Measurements from ENCODE around the gene ABHD16B. TPM values are rescaled to one million over a fixed set of nuclear protein-coding genes. Genes with fewer than 3 reads are reported as not detected.

Gene ABHD16B
- polyA plus RNA-seq, 1 donor (not counting 4 experiments of a cell fraction or from before 2014, with no cell fraction given) = not detected

DNA sequence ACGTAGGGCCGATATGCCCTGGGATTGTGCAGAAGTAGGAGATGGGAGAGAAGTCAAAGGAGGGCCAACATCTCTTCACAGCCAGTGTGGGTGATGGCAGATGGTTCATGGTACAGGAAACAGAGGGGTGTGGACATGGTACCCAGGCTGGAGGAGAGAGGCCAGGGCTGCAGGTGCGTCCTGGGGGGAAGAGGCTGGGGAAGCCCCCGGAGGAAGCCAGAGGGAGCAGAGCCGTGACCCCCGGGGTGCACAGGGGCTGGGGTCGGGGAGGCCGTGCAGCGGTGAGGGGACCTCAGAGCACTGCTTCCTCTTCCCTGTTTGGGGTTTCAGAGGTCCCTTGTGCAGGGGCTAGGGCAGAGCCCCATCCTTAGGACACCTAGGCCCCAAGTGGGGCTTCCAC, 19.0 kb upstream of the ABHD16B start:
- Histone ChIP-seq H3K4me1 (ENCODE audit: control insufficient read depth, extremely low read depth, insufficient read depth, low read length) (peaks cover 5% of the 10 kb centered on the region), H3K4me3 (ENCODE audit: control insufficient read depth in 2 of 3, extremely low read depth in 1 of 3, insufficient read depth in 2 of 3, low read depth in 1 of 3, low read length in 3 of 3) (no peak overlapping the region), H2AFZ (ENCODE audit: control insufficient read depth, low read length) (no peak overlapping the region), H3K79me2 (ENCODE audit: control insufficient read depth, insufficient read depth, low read length) (no peaks in the 10 kb centered on the region), H3K9me1 (ENCODE audit: control insufficient read depth, extremely low read depth, insufficient read depth, low read length) (no peaks in the 10 kb centered on the region), H3K4me2 (ENCODE audit: control insufficient read depth, extremely low read depth, insufficient read depth, low read depth, low read length) (no peak overlapping the region), H3K27me3 (ENCODE audit: control insufficient read depth, extremely low read depth, insufficient read depth, low read length) (peaks cover 31% of the 10 kb centered on the region), H3K9me3 (ENCODE audit: control insufficient read depth, low read depth, low read length) (no peaks in the 10 kb centered on the region), H3K36me3 (ENCODE audit: control insufficient read depth in 2 of 2, extremely low read depth in 1 of 2, insufficient read depth in 2 of 2, low read length in 2 of 2) (no peaks in the 10 kb centered on the region), H3K9ac (ENCODE audit: control insufficient read depth, extremely low read depth, insufficient read depth, low read length) (no peak overlapping the region), H3K27ac (ENCODE audit: control insufficient read depth, insufficient read depth, low read length) (no peak overlapping the region), H4K20me1 (ENCODE audit: control insufficient read depth, extremely low read depth, insufficient read depth, low read length) (peaks cover 2% of the 10 kb centered on the region)
- FAIRE-seq = no peak
- DNase-seq (ENCODE audit: low read depth, low spot score) = no peak
- dilution Hi-C loops (cut with MboI; ENCODE audit: extremely low pct_ligation_motif_present, low sequenced_read_pairs) = no loop called here
- TF ChIP-seq EZH2 (IDR thresholded peaks at IDR 0.05; ENCODE audit: low read length) = no peak
- TF ChIP-seq, protein P1, sequence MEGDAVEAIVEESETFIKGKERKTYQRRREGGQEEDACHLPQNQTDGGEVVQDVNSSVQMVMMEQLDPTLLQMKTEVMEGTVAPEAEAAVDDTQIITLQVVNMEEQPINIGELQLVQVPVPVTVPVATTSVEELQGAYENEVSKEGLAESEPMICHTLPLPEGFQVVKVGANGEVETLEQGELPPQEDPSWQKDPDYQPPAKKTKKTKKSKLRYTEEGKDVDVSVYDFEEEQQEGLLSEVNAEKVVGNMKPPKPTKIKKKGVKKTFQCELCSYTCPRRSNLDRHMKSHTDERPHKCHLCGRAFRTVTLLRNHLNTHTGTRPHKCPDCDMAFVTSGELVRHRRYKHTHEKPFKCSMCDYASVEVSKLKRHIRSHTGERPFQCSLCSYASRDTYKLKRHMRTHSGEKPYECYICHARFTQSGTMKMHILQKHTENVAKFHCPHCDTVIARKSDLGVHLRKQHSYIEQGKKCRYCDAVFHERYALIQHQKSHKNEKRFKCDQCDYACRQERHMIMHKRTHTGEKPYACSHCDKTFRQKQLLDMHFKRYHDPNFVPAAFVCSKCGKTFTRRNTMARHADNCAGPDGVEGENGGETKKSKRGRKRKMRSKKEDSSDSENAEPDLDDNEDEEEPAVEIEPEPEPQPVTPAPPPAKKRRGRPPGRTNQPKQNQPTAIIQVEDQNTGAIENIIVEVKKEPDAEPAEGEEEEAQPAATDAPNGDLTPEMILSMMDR (optimal IDR thresholded peaks at IDR 0.05 in 1 of 3, IDR thresholded peaks at IDR 0.05 in 1 of 3, conservative IDR thresholded peaks at IDR 0.05 in 1 of 3; ENCODE audit: extremely low read depth in 1 of 3, insufficient read depth in 2 of 3, low read length in 3 of 3) = no peak

DNA sequence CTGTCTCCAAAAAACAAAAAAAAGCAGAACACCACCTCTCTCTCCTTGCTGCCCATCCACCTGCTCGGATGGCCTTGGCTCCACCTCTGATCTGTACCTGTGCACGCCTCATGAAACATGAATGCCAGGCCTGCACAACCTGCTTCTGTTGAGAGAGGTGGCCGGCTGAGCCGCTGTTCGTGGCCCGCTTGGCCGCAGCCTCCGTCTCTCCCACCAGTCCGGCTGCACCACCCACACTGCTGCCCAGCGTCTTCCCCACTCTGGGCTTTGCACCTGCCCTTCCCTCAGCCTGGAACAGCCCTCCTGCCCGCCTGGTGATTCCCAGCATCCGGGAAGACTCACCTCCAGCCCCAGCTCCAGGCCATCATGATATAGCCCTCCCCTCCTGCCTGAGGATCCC, 18.1 kb upstream of the ABHD16B start:
- TF ChIP-seq, protein P1 (optimal IDR thresholded peaks at IDR 0.05 in 1 of 3, IDR thresholded peaks at IDR 0.05 in 1 of 3, conservative IDR thresholded peaks at IDR 0.05 in 1 of 3; ENCODE audit: extremely low read depth in 1 of 3, insufficient read depth in 2 of 3, low read length in 3 of 3) = no peak
- no peak for TF ChIP-seq EZH2 (IDR thresholded peaks at IDR 0.05; ENCODE audit: low read length)
- H3K79me2 ChIP-seq (ENCODE audit: control insufficient read depth, insufficient read depth, low read length) = no peaks in the 10 kb centered on the region
- no peak for FAIRE-seq
- no peaks in the 10 kb centered on the region for H3K9me1 ChIP-seq (ENCODE audit: control insufficient read depth, extremely low read depth, insufficient read depth, low read length)
- H3K4me3 ChIP-seq (ENCODE audit: control insufficient read depth in 2 of 3, extremely low read depth in 1 of 3, insufficient read depth in 2 of 3, low read depth in 1 of 3, low read length in 3 of 3) = no peak overlapping the region
- H3K27me3 ChIP-seq (ENCODE audit: control insufficient read depth, extremely low read depth, insufficient read depth, low read length) = peaks cover 33% of the 10 kb centered on the region
- no peak for DNase-seq (ENCODE audit: low read depth, low spot score)
- H3K4me2 ChIP-seq (ENCODE audit: control insufficient read depth, extremely low read depth, insufficient read depth, low read depth, low read length) = no peak overlapping the region
- H3K9me3 ChIP-seq (ENCODE audit: control insufficient read depth, low read depth, low read length) = no peaks in the 10 kb centered on the region
- H3K4me1 ChIP-seq (ENCODE audit: control insufficient read depth, extremely low read depth, insufficient read depth, low read length) = peaks cover 5% of the 10 kb centered on the region
- peaks cover 2% of the 10 kb centered on the region for H4K20me1 ChIP-seq (ENCODE audit: control insufficient read depth, extremely low read depth, insufficient read depth, low read length)
- dilution Hi-C loops (cut with MboI; ENCODE audit: extremely low pct_ligation_motif_present, low sequenced_read_pairs) = no loop called here
- no peak overlapping the region for H3K9ac ChIP-seq (ENCODE audit: control insufficient read depth, extremely low read depth, insufficient read depth, low read length)
- no peak overlapping the region for H2AFZ ChIP-seq (ENCODE audit: control insufficient read depth, low read length)
- no peak overlapping the region for H3K27ac ChIP-seq (ENCODE audit: control insufficient read depth, insufficient read depth, low read length)
- H3K36me3 ChIP-seq (ENCODE audit: control insufficient read depth in 2 of 2, extremely low read depth in 1 of 2, insufficient read depth in 2 of 2, low read length in 2 of 2) = no peaks in the 10 kb centered on the region

Data from keratinocyte (primary cell).